Stomach (tissue), 9 donors: ENCODE measurements around the gene GRWD1. TPM values are rescaled to one million over a fixed set of nuclear protein-coding genes. Genes with fewer than 3 reads are reported as not detected.
"Not testable (repeated sequence)": the region's sequence is repeated elsewhere in the genome, so short reads cannot be mapped to it uniquely, and the experiment has no call there.

Experiments used
- DNase-seq, 2 donors: peaks; one replicate each; pipeline versions ENCODE4 v3.0.0 to v3.0.0-alpha.2; 2013 to 2019
- H3K27ac ChIP-seq, 5 donors: fragments of 200-600 bp in 4 of 5; sonication (generic) in 4 of 5; one replicate each; pipeline ENCODE4 v1.5.1; 2013 to 2019; ENCODE audit warnings: mild to moderate bottlenecking in 1 of 5, moderate library complexity in 1 of 5
- H3K27me3 ChIP-seq, 3 donors: fragments of 200-600 bp; sonication (generic); one replicate each; pipeline ENCODE4 v1.5.1; 2017 to 2019; ENCODE audit warnings: mixed run types in 1 of 3
- H3K36me3 ChIP-seq, 4 donors: fragments of 200-600 bp; sonication (generic); 1 replicate in 3 of 4; 2 replicates in 1 of 4; pipeline ENCODE4 v1.5.1; 2016 to 2019
- H3K4me1 ChIP-seq, 4 donors: fragments of 200-600 bp; sonication (generic); one replicate each; pipeline ENCODE4 v1.5.1; 2016 to 2019
- H3K4me3 ChIP-seq, 4 donors: fragments of 200-600 bp; sonication (generic) in 3 of 4; one replicate each; pipeline ENCODE4 v1.5.1; 2016 to 2019; ENCODE audit warnings: mild to moderate bottlenecking in 1 of 4
- H3K9me3 ChIP-seq, 4 donors: fragments of 200-600 bp; sonication (generic); one replicate each; pipeline ENCODE4 v1.5.1; 2016 to 2019
- EP300 ChIP-seq: sonication (generic); formaldehyde crosslinking; IDR thresholded peaks from one replicate; pipeline ENCODE4 v1.6.1; 2017; ENCODE audit warnings: antibody characterized with exemption
- POLR2A ChIP-seq, 4 donors: fragments of 450-650 bp; IDR thresholded peaks; one replicate each; pipeline ENCODE4 v1.6.1; 2016; ENCODE audit warnings: antibody characterized with exemption in 4 of 4, control low read depth in 2 of 4, mild to moderate bottlenecking in 1 of 4, moderate library complexity in 1 of 4
- POLR2AphosphoS5 ChIP-seq, 3 donors: sonication (generic); formaldehyde crosslinking; IDR thresholded peaks; one replicate each; pipeline ENCODE4 v1.6.1; 2016; ENCODE audit warnings: antibody characterized with exemption in 3 of 3
- WGBS, 5 donors: extraction: QIAGEN DNeasy Blood & Tissue Kit in 3 of 5; methylation state at CpG; one replicate each; pipeline versions ENCODE4 v1.1.5 to v1.1.7; 2013 to 2018; 5-methylcytosine and 5-hydroxymethylcytosine counted together
- intact Hi-C: fragments of 100-400 bp; cut with DNase I; formaldehyde crosslinking; loops from one replicate; pipeline ENCODE4 v1.15.1; 2023; ENCODE audit warnings: low total_unique reads
- polyA plus RNA-seq, 3 donors: library from polyadenylated mRNA; stranded (reverse); fragments of 200-250 nt; gene quantifications; one replicate each; pipeline ENCODE4 v1.2.3, GENCODE V29; 2013
- total RNA-seq, 5 donors: library from RNA; depleted of rRNA; stranded (reverse); fragments of >200 nt; gene quantifications; one replicate each; pipeline versions ENCODE4 v1.1.0 to v1.2.3, GENCODE V29; 2014 to 2016
- TF ChIP-seq, protein P1 (sequence below), 7 experiments: fragments of 450-650 bp in 4 of 7; fragments of 200-600 bp in 3 of 7; sonication (generic) in 3 of 7; IDR thresholded peaks; one replicate each; pipeline ENCODE4 v1.5.1; 2016 to 2019; ENCODE audit warnings: antibody characterized with exemption in 7 of 7, control low read depth in 2 of 7, mild to moderate bottlenecking in 1 of 7
- donor health status: healthy with polysubstance abuse.
- donor health status: Bipolar disorder and iron deficiency.
- donor health status: healthy.

The GRWD1 gene
- total and polyA plus RNA-seq, 8 donors = 5.8 to 49.4 (median 15.7) TPM

GRCh38 chr19:48481846-48482639, 36.3 kb downstream of the GRWD1 start:
- H3K27me3 ChIP-seq = no peaks in the 10 kb centered on the region
- H3K4me3 ChIP-seq = no peak overlapping the region
- intact Hi-C loops = no loop called here
- WGBS, 5 donors = 50 to 67% (median 64%) methylated on average over 5 to 7 of the region's 7 CpGs
- H3K27ac ChIP-seq = peak overlapping the region in 1 of 5 donors; percentile 88
- DNase-seq = peak in 1 of 2 donors; percentile 28
- H3K4me1 ChIP-seq = peaks cover 8 to 39% (median 21%) of the 10 kb centered on the region in 4 donors
- peaks cover 19 to 26% (median 26%) of the 10 kb centered on the region in 4 donors for H3K36me3 ChIP-seq
- no peaks in the 10 kb centered on the region for H3K9me3 ChIP-seq
- TF ChIP-seq POLR2AphosphoS5 (IDR thresholded peaks at IDR 0.05) (no peak), POLR2A (IDR thresholded peaks at IDR 0.05) (no peak), EP300 (no peak)
- TF ChIP-seq, protein P1, sequence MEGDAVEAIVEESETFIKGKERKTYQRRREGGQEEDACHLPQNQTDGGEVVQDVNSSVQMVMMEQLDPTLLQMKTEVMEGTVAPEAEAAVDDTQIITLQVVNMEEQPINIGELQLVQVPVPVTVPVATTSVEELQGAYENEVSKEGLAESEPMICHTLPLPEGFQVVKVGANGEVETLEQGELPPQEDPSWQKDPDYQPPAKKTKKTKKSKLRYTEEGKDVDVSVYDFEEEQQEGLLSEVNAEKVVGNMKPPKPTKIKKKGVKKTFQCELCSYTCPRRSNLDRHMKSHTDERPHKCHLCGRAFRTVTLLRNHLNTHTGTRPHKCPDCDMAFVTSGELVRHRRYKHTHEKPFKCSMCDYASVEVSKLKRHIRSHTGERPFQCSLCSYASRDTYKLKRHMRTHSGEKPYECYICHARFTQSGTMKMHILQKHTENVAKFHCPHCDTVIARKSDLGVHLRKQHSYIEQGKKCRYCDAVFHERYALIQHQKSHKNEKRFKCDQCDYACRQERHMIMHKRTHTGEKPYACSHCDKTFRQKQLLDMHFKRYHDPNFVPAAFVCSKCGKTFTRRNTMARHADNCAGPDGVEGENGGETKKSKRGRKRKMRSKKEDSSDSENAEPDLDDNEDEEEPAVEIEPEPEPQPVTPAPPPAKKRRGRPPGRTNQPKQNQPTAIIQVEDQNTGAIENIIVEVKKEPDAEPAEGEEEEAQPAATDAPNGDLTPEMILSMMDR (IDR thresholded peaks at IDR 0.05) = no peak

DNA sequence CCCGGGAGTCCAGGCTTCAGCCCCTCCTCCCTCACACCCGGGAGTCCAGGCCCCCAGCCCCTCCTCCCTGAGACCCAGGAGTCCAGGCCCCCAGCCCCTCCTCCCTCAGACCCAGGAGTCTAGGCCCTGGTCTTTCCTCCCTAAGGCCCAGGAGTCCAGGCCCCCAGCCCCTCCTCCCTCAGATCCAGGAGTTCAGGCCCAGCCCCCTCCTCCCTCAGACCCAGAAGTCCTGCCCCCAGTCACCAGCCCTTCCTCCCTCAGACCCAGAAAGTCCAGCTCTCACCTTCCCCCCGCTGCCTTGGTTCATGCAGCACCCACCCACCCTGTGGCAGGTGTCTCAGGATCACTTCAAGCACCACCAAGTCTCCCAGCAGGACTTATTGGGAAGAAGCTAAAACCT, 37.5 kb downstream of the GRWD1 start:
- DNase-seq = no peak

DNA sequence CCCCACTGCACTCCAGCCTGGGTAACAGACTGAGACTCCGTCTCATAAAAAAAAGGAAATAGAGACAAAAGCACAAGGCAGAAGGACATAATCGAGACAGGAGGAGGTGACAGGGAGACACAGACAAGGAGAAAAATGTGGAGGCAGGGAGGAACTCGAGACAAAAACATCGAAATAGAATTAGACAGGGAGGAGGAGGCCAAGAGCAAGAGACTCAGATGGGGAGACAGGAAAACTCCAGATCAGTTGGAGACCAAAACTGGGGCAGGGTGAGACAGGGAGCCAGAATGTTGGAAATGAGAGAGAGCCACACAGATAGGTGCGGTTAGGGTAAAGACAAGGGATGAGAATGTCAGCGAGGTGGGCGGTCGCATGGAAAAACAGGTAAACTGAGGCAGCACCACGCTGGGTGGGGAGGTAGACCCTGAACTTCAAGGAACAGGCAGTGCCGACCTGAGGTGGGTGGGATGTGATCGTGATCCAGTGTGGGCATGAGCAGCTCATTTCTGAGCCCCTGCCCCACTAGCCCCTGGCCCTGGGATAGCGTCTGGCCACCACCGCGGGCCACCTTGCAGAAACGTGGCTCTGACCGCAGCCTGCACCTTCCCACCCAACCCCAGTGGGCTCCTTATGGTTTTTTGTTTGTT, 38.6 kb downstream of the GRWD1 start:
- TF ChIP-seq EP300 = no peak

More for the DNA sequence above, 37.5 kb downstream of the GRWD1 start:
- no peak overlapping the region for H3K27ac ChIP-seq
- no peak overlapping the region for H3K4me3 ChIP-seq
- H3K9me3 ChIP-seq = no peaks in the 10 kb centered on the region
- peaks cover 21 to 51% (median 32%) of the 10 kb centered on the region in 4 donors for H3K4me1 ChIP-seq
- H3K36me3 ChIP-seq = peaks cover 7 to 14% (median 13%) of the 10 kb centered on the region in 4 donors
- TF ChIP-seq POLR2A (IDR thresholded peaks at IDR 0.05) (no peak), EP300 (no peak), POLR2AphosphoS5 (IDR thresholded peaks at IDR 0.05) (no peak)
- TF ChIP-seq, protein P1 (IDR thresholded peaks at IDR 0.05) = no peak
- intact Hi-C loops = no loop called here
- 34 to 83% (median 43%) methylated on average over 1 to 3 of the region's 3 CpGs for WGBS, 5 donors
- no peaks in the 10 kb centered on the region for H3K27me3 ChIP-seq

GRCh38 chr19:48484931-48485612, 39.3 kb downstream of the GRWD1 start:
- TF ChIP-seq POLR2AphosphoS5 (IDR thresholded peaks at IDR 0.05) = no peak
- no peak for TF ChIP-seq POLR2A (IDR thresholded peaks at IDR 0.05)
- no peak for TF ChIP-seq EP300
- TF ChIP-seq, protein P1 (IDR thresholded peaks at IDR 0.05) = no peak
- no peaks in the 10 kb centered on the region for H3K9me3 ChIP-seq
- no peaks in the 10 kb centered on the region for H3K36me3 ChIP-seq
- peaks cover 21 to 63% (median 38%) of the 10 kb centered on the region in 4 donors for H3K4me1 ChIP-seq
- H3K4me3 ChIP-seq = no peak overlapping the region
- WGBS, 5 donors = 80 to 88% (median 83%) methylated on average over 31 to 37 of the region's 37 CpGs
- no peak for DNase-seq
- no peak overlapping the region for H3K27ac ChIP-seq
- intact Hi-C loops = loop anchor here (5.0 kb wide), 1 partner anchor 102 kb away; no protein-coding TSS in a partner anchor
- peaks cover 0 to 3% (median 0%) of the 10 kb centered on the region in 3 donors for H3K27me3 ChIP-seq

More for the DNA sequence above, 38.6 kb downstream of the GRWD1 start:
- H3K27me3 ChIP-seq = no peaks in the 10 kb centered on the region
- no peak for DNase-seq
- H3K4me1 ChIP-seq = peaks cover 24 to 61% (median 34%) of the 10 kb centered on the region in 4 donors
- no peak overlapping the region for H3K4me3 ChIP-seq
- H3K9me3 ChIP-seq = no peaks in the 10 kb centered on the region
- H3K27ac ChIP-seq = no peak overlapping the region
- intact Hi-C loops = no loop called here
- 80 to 90% (median 85%) methylated on average over 15 to 16 of the region's 16 CpGs for WGBS, 5 donors
- H3K36me3 ChIP-seq = peaks cover under 1 to 3% (median 2%) of the 10 kb centered on the region in 4 donors

GRCh38 chr19:48486706-48487105, 40.9 kb downstream of the GRWD1 start:
- peaks cover 25 to 63% (median 41%) of the 10 kb centered on the region in 4 donors for H3K4me1 ChIP-seq
- not testable (repeated sequence) for H3K36me3 ChIP-seq, H3K9me3 ChIP-seq, H3K4me3 ChIP-seq, DNase-seq
- intact Hi-C loops = loop anchor here (5.0 kb wide), 1 partner anchor 101 kb away; no protein-coding TSS in a partner anchor
- peak overlapping the region in 1 of 5 donors; percentile 80 for H3K27ac ChIP-seq
- 71 to 78% (median 72%) methylated on average over 10 of the region's 10 CpGs for WGBS, 5 donors
- H3K27me3 ChIP-seq = peaks cover 0 to 15% (median 4%) of the 10 kb centered on the region in 3 donors
